Nephron (organoid): Measurements from ENCODE around the gene EID2.

Source experiments
- H3K27ac Mint-ChIP-seq, 3 experiments: 2 replicates each; pipeline ENCODE4 v1.8.0; 2020; ENCODE audit warnings: mixed read lengths in 3 of 3, mild to moderate bottlenecking in 2 of 3, moderate library complexity in 1 of 3
- H3K27me3 Mint-ChIP-seq: 2 replicates; pipeline ENCODE4 v1.8.0; 2021; ENCODE audit warnings: low read depth, mild to moderate bottlenecking, moderate library complexity, mixed read lengths
- H3K36me3 Mint-ChIP-seq: 2 replicates; pipeline ENCODE4 v1.8.0; 2020; ENCODE audit warnings: low read depth, mixed read lengths
- H3K4me1 Mint-ChIP-seq: 2 replicates; pipeline ENCODE4 v1.8.0; 2020; ENCODE audit warnings: mixed read lengths
- H3K4me3 Mint-ChIP-seq, 3 experiments: 2 replicates each; pipeline ENCODE4 v1.8.0; 2020; ENCODE audit warnings: mild to moderate bottlenecking in 3 of 3, mixed read lengths in 3 of 3, moderate library complexity in 2 of 3
- H3K9me3 Mint-ChIP-seq: 2 replicates; pipeline ENCODE4 v1.8.0; 2020; ENCODE audit warnings: mixed read lengths
- CTCF ChIP-seq, 3 experiments: fragments of 200-600 bp; sonication (generic); IDR thresholded peaks; one replicate each; pipeline ENCODE4 v1.5.0; 2021; ENCODE audit warnings: antibody characterized with exemption in 3 of 3; ENCODE audit not compliant: unreplicated experiment in 3 of 3

EID2 gene

GRCh38 chr19:39515551-39516191 lies 24.3 kb downstream of the EID2 start:
- no peaks in the 10 kb centered on the region for H3K9me3 Mint-ChIP-seq
- H3K36me3 Mint-ChIP-seq = no peaks in the 10 kb centered on the region
- peak overlapping the region in 2 of 3 experiments; percentile 38 to 48 for H3K27ac Mint-ChIP-seq
- no peaks in the 10 kb centered on the region for H3K4me1 Mint-ChIP-seq
- H3K27me3 Mint-ChIP-seq = peaks cover 71% of the 10 kb centered on the region
- H3K4me3 Mint-ChIP-seq = peak overlapping the region; percentile 83 to 84 (median 83)
- no peak for TF ChIP-seq CTCF (IDR thresholded peaks at IDR 0.05; ENCODE audit: unreplicated experiment in 3 of 3)

GRCh38 chr19:39514840-39515550 lies 25.0 kb downstream of the EID2 start, which contains the start of gene SELENOV:
Gene SELENOV, plus strand, starts transcription at chr19:39515139. Its CDS starts 74 bp downstream, at chr19:39515213.
- Mint-ChIP-seq H3K9me3 (no peaks in the 10 kb centered on the region), H3K27me3 (peaks cover 71% of the 10 kb centered on the region), H3K27ac (peak within 1 kb of the TSS in 2 of 3 experiments; percentile 38 to 48), H3K36me3 (no peaks in the 10 kb centered on the region), H3K4me1 (no peaks in the 10 kb centered on the region), H3K4me3 (peak within 1 kb of the TSS; percentile 83 to 87 (median 84))
- no peak for TF ChIP-seq CTCF (IDR thresholded peaks at IDR 0.05; ENCODE audit: unreplicated experiment in 3 of 3)

- no peak for TF ChIP-seq CTCF (IDR thresholded peaks at IDR 0.05; ENCODE audit: unreplicated experiment in 3 of 3)
- Mint-ChIP-seq H3K9me3 (no peaks in the 10 kb centered on the region), H3K27ac (no peak overlapping the region), H3K27me3 (peaks cover 76% of the 10 kb centered on the region), H3K4me3 (no peak overlapping the region), H3K36me3 (no peaks in the 10 kb centered on the region), H3K4me1 (peaks cover 2% of the 10 kb centered on the region)
Measured at GRCh38 chr19:39512988-39513387, 27.0 kb downstream of the EID2 start.

- H3K27me3 Mint-ChIP-seq = peaks cover 70% of the 10 kb centered on the region
- H3K9me3 Mint-ChIP-seq = no peaks in the 10 kb centered on the region
- no peak for TF ChIP-seq CTCF (IDR thresholded peaks at IDR 0.05; ENCODE audit: unreplicated experiment in 3 of 3)
- no peak overlapping the region for H3K27ac Mint-ChIP-seq
- peak overlapping the region; percentile 15 to 60 (median 31) for H3K4me3 Mint-ChIP-seq
- no peaks in the 10 kb centered on the region for H3K36me3 Mint-ChIP-seq
- H3K4me1 Mint-ChIP-seq = peaks cover 6% of the 10 kb centered on the region
Measured at GRCh38 chr19:39509233-39509632, 30.7 kb downstream of the EID2 start.

- peaks cover 70% of the 10 kb centered on the region for H3K27me3 Mint-ChIP-seq
- no peak overlapping the region for H3K27ac Mint-ChIP-seq
- no peaks in the 10 kb centered on the region for H3K36me3 Mint-ChIP-seq
- no peak for TF ChIP-seq CTCF (IDR thresholded peaks at IDR 0.05; ENCODE audit: unreplicated experiment in 3 of 3)
- peaks cover 6% of the 10 kb centered on the region for H3K4me1 Mint-ChIP-seq
- no peaks in the 10 kb centered on the region for H3K9me3 Mint-ChIP-seq
- H3K4me3 Mint-ChIP-seq = peak overlapping the region in 2 of 3 experiments; percentile 14 to 73
Measured at GRCh38 chr19:39508629-39509028, 31.3 kb downstream of the EID2 start.
